Activated T-cell treated with anti-CD3 and anti-CD28 coated beads, Interleukin-2, amount 50 U/mL, for 24 hours (primary cell): ENCODE results near the gene CNGA3.

Experiments
- DNase-seq: peaks from one replicate; pipeline ENCODE4 v3.0.0-alpha.2; 2020
- H3K27ac Mint-ChIP-seq: 2 replicates; pipeline ENCODE4 v1.8.0; 2020; ENCODE audit warnings: mild to moderate bottlenecking, mixed read lengths
- H3K27me3 Mint-ChIP-seq: 2 replicates; pipeline ENCODE4 v1.8.0; 2020; ENCODE audit warnings: mixed read lengths
- H3K36me3 Mint-ChIP-seq: 2 replicates; pipeline ENCODE4 v1.8.0; 2020; ENCODE audit warnings: low read depth, mixed read lengths
- H3K4me1 Mint-ChIP-seq: 2 replicates; pipeline ENCODE4 v1.8.0; 2020; ENCODE audit warnings: low read depth, mixed read lengths
- H3K4me3 Mint-ChIP-seq: 2 replicates; pipeline ENCODE4 v1.8.0; 2020; ENCODE audit warnings: mild to moderate bottlenecking, moderate library complexity, mixed read lengths
- H3K9me3 Mint-ChIP-seq: 2 replicates; pipeline ENCODE4 v1.8.0; 2020; ENCODE audit warnings: mixed read lengths

CNGA3 gene

DNA sequence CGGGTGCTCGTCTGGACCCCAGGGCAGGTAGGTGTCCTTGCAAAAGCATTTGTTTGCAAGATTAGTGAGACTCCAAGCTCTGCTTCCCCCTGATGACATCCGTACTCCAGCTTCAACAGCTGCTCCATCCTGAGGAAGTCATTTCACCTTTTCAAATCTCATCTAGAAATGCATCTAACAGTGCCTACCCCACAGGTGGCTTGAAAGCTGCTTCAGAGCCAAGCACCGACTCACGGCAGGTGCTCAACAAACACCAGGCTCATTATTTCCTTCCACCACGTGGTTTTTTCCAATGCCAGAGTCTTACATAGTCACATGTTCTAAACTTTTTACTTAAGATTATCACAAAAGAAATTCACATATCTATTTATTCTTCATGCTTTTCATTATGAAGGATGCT, 31.9 kb downstream of the CNGA3 start:
- no peaks in the 10 kb centered on the region for H3K36me3 Mint-ChIP-seq
- no peaks in the 10 kb centered on the region for H3K9me3 Mint-ChIP-seq
- H3K4me3 Mint-ChIP-seq = no peak overlapping the region
- no peaks in the 10 kb centered on the region for H3K4me1 Mint-ChIP-seq
- no peak for DNase-seq
- H3K27ac Mint-ChIP-seq = no peak overlapping the region
- peaks cover 29% of the 10 kb centered on the region for H3K27me3 Mint-ChIP-seq

DNA sequence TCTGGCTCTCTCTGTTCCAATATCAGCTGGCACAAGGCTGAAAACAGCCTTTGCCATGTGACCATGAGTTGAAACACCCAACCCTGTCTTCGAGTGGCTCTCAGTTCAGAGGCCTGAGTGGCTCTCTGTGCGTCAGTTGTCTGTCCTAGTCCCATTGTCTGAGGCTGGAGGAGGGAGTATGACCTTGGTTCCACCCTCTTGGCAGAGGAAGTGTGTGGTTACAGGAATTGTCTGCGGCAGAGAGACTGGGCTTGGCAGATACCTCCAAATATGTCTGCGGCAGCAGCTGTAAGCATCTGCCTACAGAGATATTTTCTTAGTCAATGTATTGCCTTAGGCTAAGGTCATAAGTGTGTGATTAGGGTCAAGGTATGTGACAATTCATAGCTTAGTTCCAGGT, 32.6 kb downstream of the CNGA3 start:
- H3K27ac Mint-ChIP-seq = no peak overlapping the region
- H3K27me3 Mint-ChIP-seq = peaks cover 22% of the 10 kb centered on the region
- DNase-seq = no peak
- no peak overlapping the region for H3K4me3 Mint-ChIP-seq
- H3K9me3 Mint-ChIP-seq = no peaks in the 10 kb centered on the region
- no peaks in the 10 kb centered on the region for H3K36me3 Mint-ChIP-seq
- no peaks in the 10 kb centered on the region for H3K4me1 Mint-ChIP-seq

DNA sequence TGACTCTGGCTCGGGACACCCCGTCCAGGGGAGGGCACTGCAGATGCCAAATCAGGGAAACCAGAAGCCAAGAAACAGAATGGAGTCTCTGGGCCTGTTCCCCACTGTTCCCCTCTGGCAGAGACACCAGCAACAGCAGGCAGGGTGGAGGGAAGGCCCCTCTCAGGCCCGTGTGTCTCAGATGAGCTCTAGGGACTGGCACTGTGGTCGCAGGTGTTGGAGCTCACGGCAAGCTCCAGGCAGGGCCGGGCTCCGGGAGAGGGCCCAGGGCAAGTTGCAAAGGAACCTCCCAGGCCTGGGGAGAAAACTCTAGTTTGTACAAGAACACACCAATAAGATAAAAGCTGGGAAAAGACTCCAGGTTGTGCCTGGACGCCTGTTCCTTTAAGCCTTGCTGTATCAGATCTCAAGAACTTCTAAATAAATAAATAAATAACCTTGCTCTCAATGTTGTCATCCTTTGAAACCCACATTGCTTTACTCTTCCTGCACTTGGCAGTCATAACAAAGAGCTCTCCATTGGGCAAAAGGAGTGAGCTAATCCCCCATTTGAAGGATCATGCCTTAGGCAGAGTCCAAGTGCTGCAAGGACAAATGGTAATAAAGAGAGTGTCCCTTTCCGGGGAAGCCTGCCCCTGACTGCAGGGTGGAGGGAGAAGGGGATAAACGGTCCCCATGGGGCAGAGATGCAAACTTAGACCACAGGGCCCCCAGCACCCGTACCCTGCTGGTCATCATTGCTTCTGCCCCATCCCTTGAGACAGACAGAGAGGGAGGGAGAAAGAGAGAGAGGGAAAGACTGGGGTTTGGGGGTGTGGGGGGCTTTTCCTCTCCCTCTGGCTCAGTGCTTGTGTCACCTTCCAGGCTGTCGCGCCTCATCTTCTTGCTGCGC, 33.3 kb downstream of the CNGA3 start:
- no peaks in the 10 kb centered on the region for H3K36me3 Mint-ChIP-seq
- H3K27me3 Mint-ChIP-seq = peaks cover 16% of the 10 kb centered on the region
- H3K4me1 Mint-ChIP-seq = no peaks in the 10 kb centered on the region
- no peaks in the 10 kb centered on the region for H3K9me3 Mint-ChIP-seq
- no peak for DNase-seq
- H3K27ac Mint-ChIP-seq = no peak overlapping the region
- H3K4me3 Mint-ChIP-seq = no peak overlapping the region

DNA sequence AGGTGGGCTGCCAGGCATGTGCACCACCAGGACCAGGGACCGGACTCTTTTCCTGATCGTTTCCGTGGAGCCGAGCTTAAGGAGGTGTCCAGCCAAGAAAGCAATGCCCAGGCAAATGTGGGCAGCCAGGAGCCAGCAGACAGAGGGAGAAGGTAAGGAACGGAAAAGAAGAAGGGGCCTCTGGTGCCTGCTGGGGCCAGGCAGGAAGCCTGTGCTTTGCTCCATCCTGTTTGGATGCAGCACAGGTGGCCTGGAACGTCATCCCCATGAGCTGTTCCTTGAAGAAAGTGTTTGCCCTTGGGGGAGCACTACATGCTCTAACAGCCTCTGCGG, 33.9 kb downstream of the CNGA3 start:
- Mint-ChIP-seq H3K27me3 (peaks cover 19% of the 10 kb centered on the region), H3K27ac (no peak overlapping the region), H3K4me3 (no peak overlapping the region), H3K9me3 (no peaks in the 10 kb centered on the region), H3K36me3 (no peaks in the 10 kb centered on the region), H3K4me1 (no peaks in the 10 kb centered on the region)
- no peak for DNase-seq

DNA sequence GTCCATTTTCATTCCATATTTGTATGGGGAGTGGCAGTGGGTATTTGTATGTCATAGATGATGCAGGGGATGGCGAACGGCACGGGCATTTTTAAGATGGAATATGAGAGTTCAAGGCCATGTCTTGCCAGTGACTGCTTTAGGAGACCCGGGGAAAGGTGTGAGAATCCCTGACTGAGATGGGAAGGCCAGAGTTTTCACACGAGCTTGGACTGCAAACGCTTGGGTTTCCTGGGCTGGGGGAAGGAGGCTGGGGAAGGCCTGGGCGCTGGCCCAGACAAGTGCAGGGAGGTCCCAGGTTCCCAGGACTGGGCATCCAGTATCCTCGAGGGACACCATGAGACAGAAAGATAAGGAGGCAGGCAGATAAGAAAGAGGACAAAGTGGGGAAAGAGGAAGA, 35.2 kb downstream of the CNGA3 start:
- no peaks in the 10 kb centered on the region for H3K9me3 Mint-ChIP-seq
- H3K4me1 Mint-ChIP-seq = no peaks in the 10 kb centered on the region
- no peaks in the 10 kb centered on the region for H3K36me3 Mint-ChIP-seq
- H3K4me3 Mint-ChIP-seq = no peak overlapping the region
- DNase-seq = no peak
- peaks cover 11% of the 10 kb centered on the region for H3K27me3 Mint-ChIP-seq
- no peak overlapping the region for H3K27ac Mint-ChIP-seq

DNA sequence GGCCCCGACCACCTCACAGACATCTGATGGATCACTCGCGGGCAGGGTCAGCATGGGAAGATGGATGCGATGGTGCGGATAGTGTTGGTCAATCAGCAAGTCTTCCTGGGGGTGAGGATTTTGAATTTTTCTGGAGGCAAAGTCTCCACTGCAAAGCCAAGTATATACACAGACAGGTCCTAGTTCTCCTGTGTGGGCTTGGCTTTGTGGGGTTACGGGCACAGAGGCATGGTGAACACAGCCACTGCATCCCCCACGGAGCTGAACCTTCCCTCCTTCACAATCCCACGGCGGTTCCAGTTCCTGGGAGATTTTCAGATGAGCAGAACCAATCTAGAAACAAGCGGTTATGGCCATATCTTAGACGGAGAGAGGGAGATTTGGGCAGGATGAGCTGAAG, 35.8 kb downstream of the CNGA3 start:
- Mint-ChIP-seq H3K27me3 (peaks cover 7% of the 10 kb centered on the region), H3K4me1 (no peaks in the 10 kb centered on the region), H3K9me3 (no peaks in the 10 kb centered on the region), H3K36me3 (no peaks in the 10 kb centered on the region), H3K27ac (no peak overlapping the region), H3K4me3 (no peak overlapping the region)
- no peak for DNase-seq

DNA sequence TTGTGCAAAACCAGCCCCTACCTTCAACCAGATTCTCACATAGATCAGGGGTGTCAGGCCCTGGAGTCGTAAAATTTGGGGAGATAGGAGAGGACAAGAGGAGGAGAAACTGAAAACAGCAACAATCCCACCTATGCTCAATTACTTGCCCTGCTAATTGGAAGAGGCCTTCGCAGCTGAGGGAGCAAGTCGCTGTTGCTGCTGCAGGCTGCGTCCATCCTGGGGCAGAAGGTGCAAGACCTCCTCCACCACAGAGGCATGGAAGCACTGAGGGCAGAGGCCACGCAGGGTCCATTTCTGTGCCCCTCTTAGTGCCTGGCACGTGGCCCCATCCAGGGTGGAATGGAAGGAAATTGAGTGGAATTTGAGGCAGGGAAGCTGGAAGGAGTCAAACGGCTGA, 36.5 kb downstream of the CNGA3 start:
- H3K4me1 Mint-ChIP-seq = no peaks in the 10 kb centered on the region
- H3K9me3 Mint-ChIP-seq = no peaks in the 10 kb centered on the region
- DNase-seq = no peak
- H3K36me3 Mint-ChIP-seq = no peaks in the 10 kb centered on the region
- H3K27ac Mint-ChIP-seq = no peak overlapping the region
- no peak overlapping the region for H3K4me3 Mint-ChIP-seq
- peaks cover 4% of the 10 kb centered on the region for H3K27me3 Mint-ChIP-seq

DNA sequence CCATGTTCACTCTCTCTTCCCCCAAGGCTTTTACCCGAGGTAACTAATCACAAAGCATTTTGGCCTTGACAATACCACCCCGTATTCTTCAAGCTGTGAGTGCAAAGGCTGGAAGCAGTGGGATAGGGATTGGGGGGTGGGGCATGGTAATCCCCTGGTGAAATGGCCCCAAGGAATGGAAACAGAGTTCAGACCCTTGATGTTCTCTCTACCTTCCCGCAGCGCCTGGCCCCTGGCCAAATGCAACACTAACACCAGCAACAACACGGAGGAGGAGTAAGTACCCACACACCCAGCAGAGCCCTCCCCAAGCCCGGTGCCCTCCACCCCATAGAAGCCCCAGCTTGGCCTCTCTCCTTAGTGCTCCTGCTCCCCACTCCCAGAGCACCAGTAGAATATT, 36.9 kb downstream of the CNGA3 start:
- peaks cover 3% of the 10 kb centered on the region for H3K27me3 Mint-ChIP-seq
- H3K4me1 Mint-ChIP-seq = no peaks in the 10 kb centered on the region
- no peak for DNase-seq
- H3K4me3 Mint-ChIP-seq = no peak overlapping the region
- H3K27ac Mint-ChIP-seq = no peak overlapping the region
- no peaks in the 10 kb centered on the region for H3K36me3 Mint-ChIP-seq
- H3K9me3 Mint-ChIP-seq = no peaks in the 10 kb centered on the region

DNA sequence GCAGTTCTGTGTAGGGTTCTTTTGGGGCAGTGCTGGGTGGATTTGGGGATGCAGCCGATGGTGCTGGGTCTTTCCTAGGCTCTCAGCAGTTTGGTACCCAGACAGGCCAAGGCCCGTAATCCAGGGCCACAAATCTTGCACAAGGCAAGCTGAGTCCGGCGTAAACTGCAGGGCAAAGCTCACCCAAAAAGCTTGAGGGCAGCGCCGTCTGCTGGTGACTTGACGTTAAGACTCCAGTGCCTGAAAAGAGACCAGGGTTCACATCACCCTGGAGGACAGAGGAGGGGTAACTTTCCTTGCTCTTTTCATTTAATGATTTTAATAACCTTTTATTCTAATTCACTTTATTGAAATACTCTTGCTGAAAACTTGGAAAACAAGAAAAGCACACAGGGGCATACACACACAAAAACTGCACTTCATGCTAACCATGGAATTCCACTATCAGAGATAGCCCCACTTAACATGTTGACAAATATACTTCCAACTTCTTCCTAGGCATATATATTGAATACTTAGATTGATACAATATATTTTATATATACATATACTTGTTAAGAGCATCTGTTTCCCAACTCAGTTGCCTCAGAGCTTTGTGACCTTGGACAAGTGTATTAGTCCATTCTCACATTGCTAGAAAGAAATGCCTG, 38.9 kb downstream of the CNGA3 start:
- peak; percentile 81 for DNase-seq
- H3K4me1 Mint-ChIP-seq = no peaks in the 10 kb centered on the region
- no peaks in the 10 kb centered on the region for H3K9me3 Mint-ChIP-seq
- H3K27ac Mint-ChIP-seq = no peak overlapping the region
- H3K27me3 Mint-ChIP-seq = peaks cover 3% of the 10 kb centered on the region
- H3K36me3 Mint-ChIP-seq = no peaks in the 10 kb centered on the region
- H3K4me3 Mint-ChIP-seq = no peak overlapping the region

DNA sequence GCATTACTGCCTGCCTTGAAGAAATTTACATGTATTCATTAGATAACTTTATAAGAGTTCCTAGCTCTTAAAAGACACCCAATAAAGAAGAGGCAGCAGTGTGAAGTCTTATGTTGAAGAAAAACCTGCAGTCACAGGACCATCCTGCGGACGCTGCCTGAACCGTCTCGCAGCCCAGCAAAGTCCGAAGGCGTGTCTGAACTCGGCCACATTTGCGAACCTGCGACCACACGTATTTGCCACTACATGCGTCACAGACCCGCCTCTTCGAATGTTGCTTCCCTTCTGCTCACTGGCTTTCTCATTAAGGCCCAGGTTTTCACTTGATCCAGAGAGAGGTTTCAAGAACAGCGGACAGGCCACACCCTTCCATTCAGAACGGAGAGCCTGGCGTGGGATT, 41.2 kb downstream of the CNGA3 start:
- Mint-ChIP-seq H3K4me1 (no peaks in the 10 kb centered on the region), H3K9me3 (no peaks in the 10 kb centered on the region), H3K4me3 (no peak overlapping the region), H3K27ac (no peak overlapping the region), H3K27me3 (peaks cover 3% of the 10 kb centered on the region), H3K36me3 (no peaks in the 10 kb centered on the region)
- no peak for DNase-seq

DNA sequence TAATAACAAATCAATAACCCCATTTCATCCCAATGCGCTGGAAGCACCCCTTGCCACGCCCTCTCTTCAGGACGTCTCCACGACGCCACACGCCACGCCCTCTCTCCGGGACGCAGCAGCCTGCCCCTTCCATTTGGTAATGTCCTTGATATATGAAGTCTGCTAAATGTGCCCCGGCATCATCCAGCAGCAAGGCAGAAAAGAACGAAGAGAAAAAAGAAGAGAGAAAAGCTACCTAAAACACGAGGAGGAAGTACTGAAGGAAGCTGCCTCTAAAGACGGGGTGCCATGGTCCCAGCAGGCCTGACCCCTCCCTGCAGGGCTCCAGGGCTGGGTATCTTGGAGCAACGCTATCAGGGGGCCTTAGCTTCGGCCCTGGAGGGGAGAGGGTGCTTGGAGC, 41.8 kb downstream of the CNGA3 start:
- H3K9me3 Mint-ChIP-seq = no peaks in the 10 kb centered on the region
- peaks cover 3% of the 10 kb centered on the region for H3K27me3 Mint-ChIP-seq
- no peaks in the 10 kb centered on the region for H3K36me3 Mint-ChIP-seq
- no peak overlapping the region for H3K27ac Mint-ChIP-seq
- no peaks in the 10 kb centered on the region for H3K4me1 Mint-ChIP-seq
- DNase-seq = no peak
- no peak overlapping the region for H3K4me3 Mint-ChIP-seq

DNA sequence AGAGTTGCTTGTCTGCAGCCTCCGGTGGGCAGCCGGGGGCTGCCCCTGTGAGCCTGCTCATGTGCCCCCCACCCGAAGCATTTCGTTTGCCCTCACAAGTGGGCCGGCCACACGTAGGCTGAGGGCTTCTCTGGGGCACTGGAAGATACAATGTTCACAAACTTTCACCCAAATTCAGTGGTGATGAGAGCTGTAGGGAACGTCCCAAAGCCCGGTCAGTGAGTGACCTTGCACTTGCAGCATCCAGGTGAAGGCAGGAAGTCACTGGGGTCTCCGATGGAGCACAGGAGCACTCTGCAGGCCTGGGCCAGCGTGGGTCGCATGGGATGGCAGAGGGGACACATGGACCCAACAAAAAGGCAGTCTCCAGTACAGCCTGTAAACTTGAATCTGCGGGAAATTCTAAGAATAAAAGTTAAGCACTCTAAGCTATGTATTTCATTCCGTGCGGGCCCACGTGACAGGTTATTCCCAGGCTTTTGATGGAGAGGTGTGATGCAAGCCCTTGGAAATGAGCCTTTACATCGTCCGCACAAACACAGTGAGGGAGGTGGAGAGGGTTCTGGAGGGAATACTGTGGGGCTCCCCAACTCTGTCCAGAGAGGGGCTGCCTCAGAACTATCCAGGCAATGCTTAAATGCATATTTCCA, 42.5 kb downstream of the CNGA3 start:
- Mint-ChIP-seq H3K4me1 (no peaks in the 10 kb centered on the region), H3K4me3 (no peak overlapping the region), H3K27ac (no peak overlapping the region), H3K27me3 (peaks cover 3% of the 10 kb centered on the region), H3K9me3 (no peaks in the 10 kb centered on the region), H3K36me3 (no peaks in the 10 kb centered on the region)
- no peak for DNase-seq

DNA sequence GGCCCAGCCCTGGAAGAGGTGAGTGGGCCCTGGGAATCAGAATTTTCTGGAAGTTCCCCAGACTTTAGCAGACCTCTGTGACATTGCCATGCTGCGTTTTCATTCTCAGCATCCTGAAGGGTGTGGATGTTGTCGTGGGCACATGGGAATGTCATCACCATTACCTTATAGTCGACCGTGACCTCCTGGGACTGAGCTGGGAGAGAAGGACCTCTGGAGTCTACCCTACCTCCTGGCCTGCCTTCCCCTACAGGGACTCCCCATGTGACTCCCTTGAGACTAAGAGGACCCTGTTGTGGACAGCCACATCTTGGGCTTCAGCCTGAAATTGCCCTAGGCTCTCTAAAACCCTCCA, 43.0 kb downstream of the CNGA3 start:
- no peak for DNase-seq
- Mint-ChIP-seq H3K27me3 (peaks cover 3% of the 10 kb centered on the region), H3K4me1 (no peaks in the 10 kb centered on the region), H3K27ac (no peak overlapping the region), H3K36me3 (no peaks in the 10 kb centered on the region), H3K4me3 (no peak overlapping the region), H3K9me3 (no peaks in the 10 kb centered on the region)

DNA sequence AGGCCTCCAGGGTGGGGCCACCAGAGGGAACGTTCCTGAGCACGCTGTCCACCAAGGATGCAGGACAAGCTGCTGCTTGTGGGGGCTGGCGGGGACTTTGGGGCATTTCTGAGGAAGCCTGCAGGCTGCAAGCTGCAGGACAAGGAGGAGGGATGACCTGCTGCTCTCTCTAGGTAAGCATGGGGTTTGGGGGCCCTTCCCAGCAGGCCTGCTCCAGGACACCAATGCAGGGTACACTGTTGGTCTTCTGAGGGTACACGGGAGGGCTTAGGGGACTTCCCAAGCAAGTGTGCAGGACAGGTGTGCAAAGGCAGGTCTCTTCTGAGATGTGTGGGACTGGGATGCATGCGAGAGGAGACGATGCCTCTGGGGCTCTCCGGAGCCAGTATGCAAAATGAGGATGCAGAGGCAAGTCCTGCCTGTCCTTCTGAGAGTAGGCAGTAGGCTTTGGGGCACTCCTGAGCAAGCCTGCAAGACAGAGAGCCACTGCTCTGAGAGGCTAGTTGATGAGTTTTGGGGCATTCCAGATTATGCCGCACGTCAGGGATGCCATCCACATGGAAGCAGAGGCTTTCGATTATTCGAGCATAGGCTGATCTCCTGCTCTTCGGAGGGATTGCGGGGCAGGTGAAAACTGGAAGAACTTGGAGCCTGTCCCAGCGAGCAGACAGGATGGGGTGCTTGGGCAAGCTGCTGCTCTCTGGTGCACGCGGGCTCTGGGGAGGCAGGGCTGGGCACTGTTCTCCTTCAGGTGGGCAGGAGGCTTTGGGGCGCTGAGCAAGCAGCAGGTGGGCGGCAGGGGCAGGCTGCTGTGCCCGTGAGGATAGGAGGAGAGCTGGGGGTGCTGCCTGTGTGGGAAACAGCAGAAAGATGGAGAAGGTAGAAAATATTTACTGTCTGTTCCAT, 44.6 kb downstream of the CNGA3 start:
- Mint-ChIP-seq H3K4me1 (no peaks in the 10 kb centered on the region), H3K36me3 (no peaks in the 10 kb centered on the region), H3K4me3 (no peak overlapping the region), H3K9me3 (no peaks in the 10 kb centered on the region), H3K27me3 (peaks cover 2% of the 10 kb centered on the region), H3K27ac (no peak overlapping the region)
- DNase-seq = no peak
